ENCODE measurements around the gene MOB4.

- TF ChIP-seq CTCF (IDR thresholded peaks at IDR 0.05; ENCODE audit: low read depth, low read length) (no peak), POLR2A (IDR thresholded peaks at IDR 0.05; ENCODE audit: extremely low read depth, insufficient read length) (no peak), MAX (IDR thresholded peaks at IDR 0.05; ENCODE audit: low read depth, low read length) (no peak)
These were observed 43.7 kb upstream of the MOB4 start for GRCh38 chr2:197472166-197472565.
